Glutamatergic neuron (in vitro differentiated cells): ENCODE measurements around the gene RAE1. TPM values are rescaled to one million over a fixed set of nuclear protein-coding genes. Genes with fewer than 3 reads are reported as not detected.

Experiments
- DNase-seq: peaks from one replicate; pipeline ENCODE4 v3.0.0; 2022
- H3K27ac Mint-ChIP-seq: one replicate; pipeline ENCODE4 v1.8.0; 2020; ENCODE audit warnings: mild to moderate bottlenecking, mixed read lengths, inconsistent platforms; ENCODE audit not compliant: unreplicated experiment
- H3K27me3 Mint-ChIP-seq: one replicate; pipeline ENCODE4 v1.8.0; 2020; ENCODE audit warnings: mild to moderate bottlenecking, moderate library complexity, mixed read lengths, inconsistent platforms; ENCODE audit not compliant: unreplicated experiment
- H3K36me3 Mint-ChIP-seq: one replicate; pipeline ENCODE4 v1.8.0; 2020; ENCODE audit warnings: mild to moderate bottlenecking, mixed read lengths, inconsistent platforms; ENCODE audit not compliant: unreplicated experiment
- H3K4me1 Mint-ChIP-seq: one replicate; pipeline ENCODE4 v1.8.0; 2020; ENCODE audit warnings: mild to moderate bottlenecking, low read depth, mixed read lengths, inconsistent platforms; ENCODE audit not compliant: unreplicated experiment
- H3K4me3 Mint-ChIP-seq: one replicate; pipeline ENCODE4 v1.8.0; 2020; ENCODE audit warnings: mild to moderate bottlenecking, mixed read lengths, inconsistent platforms; ENCODE audit not compliant: unreplicated experiment
- H3K9me3 Mint-ChIP-seq: one replicate; pipeline ENCODE4 v1.8.0; 2020; ENCODE audit warnings: mild to moderate bottlenecking, moderate library complexity, mixed read lengths, inconsistent platforms; ENCODE audit not compliant: unreplicated experiment
- CTCF ChIP-seq: fragments of 200-600 bp; sonication (generic); IDR thresholded peaks from one replicate; pipeline ENCODE4 v1.5.0; 2021; ENCODE audit not compliant: partially characterized antibody, unreplicated experiment
- long read RNA-seq: library from polyadenylated mRNA; unstranded; transcript quantifications from one replicate; pipeline ENCODE4 v2.0.0, GENCODE V29; 2020; ENCODE audit not compliant: unreplicated experiment
- total RNA-seq: library from RNA; stranded (reverse); fragmentation: NEBNext Ultra II Directional; extraction: Animal tissue kit (Norgen Biotek cat#: 25700); gene quantifications from one replicate; pipeline ENCODE4 v1.2.1, GENCODE V29; 2021; ENCODE audit not compliant: unreplicated experiment

The RAE1 gene
- total RNA-seq = 28.3 TPM
- long read RNA-seq, transcript RAE1-203 (12 exons, 2,639 nt) = major isoform, 55 of 64 reads
- long read RNA-seq, partial matches to known transcripts = 1 of 64 reads
- long read RNA-seq, other reads (novel, unspliced or antisense) = 5 of 64 reads

- Mint-ChIP-seq H3K4me3 (peak within 1 kb of the TSS; percentile 95), H3K27ac (peak within 1 kb of the TSS; percentile 77), H3K27me3 (peaks cover 4% of the 10 kb centered on the region), H3K4me1 (peaks cover 6% of the 10 kb centered on the region), H3K36me3 (no peaks in the 10 kb centered on the region), H3K9me3 (peaks cover 7% of the 10 kb centered on the region)
- TF ChIP-seq CTCF = no peak
- DNase-seq = peak; percentile 95
These were observed at the start of gene RAE1 for GRCh38 chr20:57351042-57351783. Gene RAE1, plus strand, starts transcription at chr20:57351255. Its CDS starts 2,784 bp downstream, at chr20:57354039.

- Mint-ChIP-seq H3K36me3 (peaks cover 4% of the 10 kb centered on the region), H3K27me3 (peaks cover 4% of the 10 kb centered on the region), H3K4me1 (peaks cover 10% of the 10 kb centered on the region), H3K27ac (no peak overlapping the region), H3K4me3 (no peak overlapping the region), H3K9me3 (peaks cover 2% of the 10 kb centered on the region)
- no peak for TF ChIP-seq CTCF
- no peak for DNase-seq
These were observed 44.3 kb upstream of the RAE1 start for GRCh38 chr20:57306747-57307146.

- H3K9me3 Mint-ChIP-seq = peaks cover 2% of the 10 kb centered on the region
- peaks cover 4% of the 10 kb centered on the region for H3K36me3 Mint-ChIP-seq
- peaks cover 10% of the 10 kb centered on the region for H3K4me1 Mint-ChIP-seq
- no peak overlapping the region for H3K27ac Mint-ChIP-seq
- H3K27me3 Mint-ChIP-seq = peaks cover 4% of the 10 kb centered on the region
- no peak for DNase-seq
- TF ChIP-seq CTCF = no peak
- H3K4me3 Mint-ChIP-seq = no peak overlapping the region
These were observed 42.4 kb upstream of the RAE1 start for GRCh38 chr20:57308451-57309271.

- Mint-ChIP-seq H3K9me3 (peaks cover 2% of the 10 kb centered on the region), H3K4me3 (no peak overlapping the region), H3K27me3 (peaks cover 4% of the 10 kb centered on the region), H3K4me1 (peaks cover 10% of the 10 kb centered on the region), H3K36me3 (peaks cover 4% of the 10 kb centered on the region), H3K27ac (no peak overlapping the region)
- TF ChIP-seq CTCF = no peak
- DNase-seq = no peak
These were observed 41.4 kb upstream of the RAE1 start for GRCh38 chr20:57309544-57310115.
